H9 (cell line): ENCODE results near the gene SUPT6H. TPM values are rescaled to one million over a fixed set of nuclear protein-coding genes. Genes with fewer than 3 reads are reported as not detected.

Experiments
- DNase-seq: peaks from one replicate; pipeline ENCODE4 v3.0.0-alpha.2; 2017
- H2AFZ ChIP-seq: one replicate; pipeline ENCODE4 v1.6.1; 2013; ENCODE audit warnings: mild to moderate bottlenecking, low read length, control low read depth, moderate library complexity
- H2AK5ac ChIP-seq: 2 replicates; pipeline ENCODE4 v1.6.1; 2013; ENCODE audit warnings: low read length, control low read depth, mixed read lengths; ENCODE audit not compliant: insufficient read length
- H2BK120ac ChIP-seq: one replicate; pipeline ENCODE4 v1.6.1; 2013; ENCODE audit warnings: low read depth, mild to moderate bottlenecking, low read length, control low read depth, inconsistent platforms; ENCODE audit not compliant: poor library complexity, severe bottlenecking
- H2BK12ac ChIP-seq: 2 replicates; pipeline ENCODE4 v1.6.1; 2013; ENCODE audit warnings: low read length, control low read depth, mixed read lengths, low read depth; ENCODE audit not compliant: insufficient read length
- H2BK15ac ChIP-seq: 2 replicates; pipeline ENCODE4 v1.6.1; 2013; ENCODE audit warnings: low read depth, low read length, control low read depth
- H2BK20ac ChIP-seq: one replicate; pipeline ENCODE4 v1.6.1; 2013; ENCODE audit warnings: low read depth, mild to moderate bottlenecking, low read length, control low read depth, inconsistent platforms; ENCODE audit not compliant: poor library complexity, severe bottlenecking
- H2BK5ac ChIP-seq: 2 replicates; pipeline ENCODE4 v1.6.1; 2013; ENCODE audit warnings: low read length, control low read depth, mixed read lengths; ENCODE audit not compliant: insufficient read length
- H3K14ac ChIP-seq: 2 replicates; pipeline ENCODE4 v1.6.1; 2013; ENCODE audit warnings: low read length, control low read depth; ENCODE audit not compliant: insufficient read depth
- H3K18ac ChIP-seq: 2 replicates; pipeline ENCODE4 v1.6.1; 2013; ENCODE audit warnings: low read depth, mild to moderate bottlenecking, mixed read lengths, low read length, control low read depth; ENCODE audit not compliant: insufficient read length
- H3K23ac ChIP-seq: 2 replicates; pipeline ENCODE4 v1.6.1; 2013; ENCODE audit warnings: low read length, control low read depth, mixed read lengths, low read depth; ENCODE audit not compliant: insufficient read length
- H3K23me2 ChIP-seq: 2 replicates; pipeline ENCODE4 v1.6.1; 2013; ENCODE audit warnings: low read depth, mild to moderate bottlenecking, mixed read lengths, low read length, control low read depth; ENCODE audit not compliant: insufficient read length, poor library complexity, severe bottlenecking
- H3K27ac ChIP-seq: 2 replicates; pipeline ENCODE4 v1.5.1; 2013; ENCODE audit warnings: low read length, control low read depth, mixed read lengths, low read depth; ENCODE audit not compliant: insufficient read length
- H3K27me3 ChIP-seq: 2 replicates; pipeline ENCODE4 v1.6.1; 2013; ENCODE audit warnings: low read length, control low read depth, inconsistent platforms; ENCODE audit not compliant: insufficient read depth
- H3K4ac ChIP-seq: 2 replicates; pipeline ENCODE4 v1.6.1; 2013; ENCODE audit warnings: low read depth, mild to moderate bottlenecking, control low read depth, inconsistent platforms, low read length, moderate library complexity
- H3K4me1 ChIP-seq: 2 replicates; pipeline ENCODE4 v1.6.1; 2013; ENCODE audit warnings: low read length, control low read depth, inconsistent platforms; ENCODE audit not compliant: insufficient read depth
- H3K4me2 ChIP-seq: 2 replicates; pipeline ENCODE4 v1.6.1; 2013; ENCODE audit warnings: low read length, control low read depth, mixed read lengths; ENCODE audit not compliant: insufficient read length, insufficient read depth
- H3K56ac ChIP-seq: 2 replicates; pipeline ENCODE4 v1.6.1; 2013; ENCODE audit warnings: low read depth, mild to moderate bottlenecking, mixed read lengths, low read length, control low read depth; ENCODE audit not compliant: insufficient read length
- H3K79me1 ChIP-seq: 2 replicates; pipeline ENCODE4 v1.6.1; 2013; ENCODE audit warnings: low read depth, mild to moderate bottlenecking, moderate library complexity, low read length, control low read depth, inconsistent platforms; ENCODE audit not compliant: insufficient read depth, poor library complexity, severe bottlenecking
- H3K79me2 ChIP-seq: 2 replicates; pipeline ENCODE4 v1.6.1; 2013; ENCODE audit warnings: low read length, control low read depth, inconsistent platforms; ENCODE audit not compliant: insufficient read depth
- H3K9ac ChIP-seq: 2 replicates; pipeline ENCODE4 v1.6.1; 2013; ENCODE audit warnings: low read length, control low read depth, mixed read lengths; ENCODE audit not compliant: insufficient read length; ENCODE audit errors: extremely low read depth
- H3K9me3 ChIP-seq: one replicate; pipeline ENCODE4 v1.6.1; 2013; ENCODE audit warnings: low read depth, low read length, inconsistent platforms; ENCODE audit not compliant: control insufficient read depth
- H3T11ph ChIP-seq: one replicate; pipeline ENCODE4 v1.6.1; 2013; ENCODE audit warnings: mild to moderate bottlenecking, low read length, control low read depth, inconsistent platforms
- H4K20me1 ChIP-seq: one replicate; pipeline ENCODE4 v1.6.1; 2013; ENCODE audit not compliant: control insufficient read depth, insufficient read length, insufficient read depth
- H4K5ac ChIP-seq: 2 replicates; pipeline ENCODE4 v1.6.1; 2013; ENCODE audit warnings: low read depth, mild to moderate bottlenecking, mixed read lengths, low read length, control low read depth; ENCODE audit not compliant: insufficient read length
- H4K8ac ChIP-seq: replicated peaks from 2 replicates; pipeline ENCODE4 v1.6.1; 2013; ENCODE audit warnings: low read length, control low read depth, mixed read lengths, low read depth; ENCODE audit not compliant: insufficient read length
- H4K91ac ChIP-seq: 2 replicates; pipeline ENCODE4 v1.6.1; 2013; ENCODE audit warnings: low read depth, mild to moderate bottlenecking, moderate library complexity, mixed read lengths, low read length, control low read depth; ENCODE audit not compliant: insufficient read length
- H3K27ac Mint-ChIP-seq, 3 experiments: 2 replicates in 2 of 3; 3 replicates in 1 of 3; pipeline ENCODE4 v1.8.0; 2020 to 2021; ENCODE audit warnings: mixed read lengths in 3 of 3, mild to moderate bottlenecking in 1 of 3, moderate library complexity in 1 of 3
- H3K27me3 Mint-ChIP-seq: 2 replicates; pipeline ENCODE4 v1.8.0; 2021; ENCODE audit warnings: low read depth, mild to moderate bottlenecking, moderate library complexity, mixed read lengths
- H3K36me3 Mint-ChIP-seq, 3 experiments: 2 replicates in 2 of 3; 3 replicates in 1 of 3; pipeline ENCODE4 v1.8.0; 2020 to 2021; ENCODE audit warnings: low read depth in 3 of 3, mixed read lengths in 3 of 3; ENCODE audit not compliant: insufficient read depth in 1 of 3
- H3K4me1 Mint-ChIP-seq, 2 experiments: 2 replicates each; pipeline ENCODE4 v1.8.0; 2020; ENCODE audit warnings: mixed read lengths in 2 of 2
- H3K4me3 Mint-ChIP-seq, 2 experiments: 2 replicates in 1 of 2; 3 replicates in 1 of 2; pipeline ENCODE4 v1.8.0; 2020 to 2021; ENCODE audit warnings: mild to moderate bottlenecking in 2 of 2, mixed read lengths in 2 of 2, moderate library complexity in 1 of 2
- H3K9me3 Mint-ChIP-seq, 2 experiments: 2 replicates in 1 of 2; 3 replicates in 1 of 2; pipeline ENCODE4 v1.8.0; 2020; ENCODE audit warnings: mild to moderate bottlenecking in 2 of 2, mixed read lengths in 2 of 2, moderate library complexity in 1 of 2
- CTCF ChIP-seq: fragments of 200-600 bp; sonication (generic); conservative IDR thresholded peaks from 3 replicates; pipeline ENCODE4 v1.8.0; 2021; ENCODE audit warnings: antibody characterized with exemption, mild to moderate bottlenecking
- WGBS: extraction: QIAGEN DNeasy Blood & Tissue Kit; methylation state at CpG from one replicate; pipeline ENCODE4 v1.1.7; 2013; ENCODE audit warnings: missing lambda C conversion rate, low lambda C conversion rate, mixed read lengths; ENCODE audit not compliant: insufficient read length; ENCODE audit errors: extremely low coverage; 5-methylcytosine and 5-hydroxymethylcytosine counted together
- total RNA-seq: library from RNA; stranded (reverse); gene quantifications from 2 replicates; pipeline ENCODE4 v1.2.1, GENCODE V29; 2021

Gene SUPT6H
- total RNA-seq, 1 experiment from 2014 or later, result 85.8 TPM

DNA sequence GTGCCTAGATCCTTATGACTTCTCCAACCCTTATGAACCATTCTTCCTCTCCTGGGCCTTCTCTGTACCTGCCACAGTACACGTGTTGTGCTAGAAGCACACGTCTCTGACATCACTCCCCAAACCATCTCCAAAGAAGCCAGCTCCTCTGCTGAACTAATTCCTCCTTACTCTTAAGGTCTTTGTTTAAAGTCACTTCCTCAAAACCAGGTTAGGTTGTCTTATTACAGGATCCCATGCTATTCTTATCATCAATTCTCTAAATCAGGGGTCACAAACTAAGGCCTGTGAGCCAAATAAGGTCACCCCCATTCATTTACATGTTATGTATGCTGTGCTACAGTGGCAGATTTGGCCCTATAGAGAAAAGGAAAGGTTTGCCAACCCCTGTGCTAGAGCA is 4.0 kb downstream of the SUPT6H start:
- peak overlapping the region in 1 of 3 experiments; percentile 38; a peak in 3 of 7 replicates for H3K27ac Mint-ChIP-seq
- Histone ChIP-seq H4K5ac (no peak overlapping the region), H4K91ac (no peak overlapping the region), H2BK12ac (no peak overlapping the region), H3K4ac (no peak overlapping the region), H3K4me2 (no peak overlapping the region), H3K23me2 (peaks cover 5% of the 10 kb centered on the region), H4K8ac (no peak overlapping the region), H4K20me1 (no peaks in the 10 kb centered on the region), H2BK5ac (no peak overlapping the region), H3K9ac (peak overlapping the region; percentile 11), H3K9me3 (no peaks in the 10 kb centered on the region), H3K18ac (no peak overlapping the region), H3K79me2 (peaks cover 20% of the 10 kb centered on the region; the same call in 1 of the 2 replicates), H3K23ac (no peak overlapping the region), H3K14ac (no peak overlapping the region), H3K27me3 (no peaks in the 10 kb centered on the region), H3K79me1 (peaks cover 9% of the 10 kb centered on the region), H3K56ac (no peak overlapping the region), H2BK120ac (no peak overlapping the region), H2BK20ac (no peak overlapping the region), H2BK15ac (no peak overlapping the region), H2AK5ac (no peak overlapping the region), H3T11ph (no peak overlapping the region), H3K4me1 (peaks cover 1% of the 10 kb centered on the region; the same call in 1 of the 2 replicates), H2AFZ (no peak overlapping the region), H3K27ac (no peak overlapping the region)
- peaks cover 7 to 47% (median 45%) of the 10 kb centered on the region in 3 experiments for H3K36me3 Mint-ChIP-seq
- H3K4me1 Mint-ChIP-seq, result peaks cover 15% of the 10 kb centered on the region in 2 experiments
- no peak for DNase-seq
- no peak overlapping the region for H3K4me3 Mint-ChIP-seq
- H3K9me3 Mint-ChIP-seq, result peaks cover 4 to 7% of the 10 kb centered on the region in 2 experiments; a peak in 4 of 5 replicates
- no CpG with 5 or more reads among the region's 2 CpGs for WGBS
- no peaks in the 10 kb centered on the region; the same call in 1 of the 2 replicates for H3K27me3 Mint-ChIP-seq
- TF ChIP-seq CTCF, result no peak
